ENCODE results near the gene PIK3CD. TPM values are rescaled to one million over a fixed set of nuclear protein-coding genes. Genes with fewer than 3 reads are reported as not detected.
A peak's percentile ranks its signal among the peaks of the same experiment; 100 is the strongest.

PIK3CD gene
- total RNA-seq, 1 experiment from 2014 or later: 9.0 TPM

GRCh38 chr1:9716404-9717192 is 65.1 kb downstream of the PIK3CD start:
- Histone ChIP-seq H3K4me3 (no peak overlapping the region), H3K4me1 (replicated peaks) (peaks cover 16% of the 10 kb centered on the region), H3K36me3 (peaks cover 28% of the 10 kb centered on the region), H3K27ac (no peak overlapping the region), H3K27me3 (replicated peaks) (no peaks in the 10 kb centered on the region), H3K9me3 (replicated peaks) (no peaks in the 10 kb centered on the region)
- no peak for DNase-seq (ENCODE audit: low read depth in 1 of 2, low spot score in 2 of 2)

- no peaks in the 10 kb centered on the region for H3K27me3 ChIP-seq (replicated peaks)
- DNase-seq (ENCODE audit: low read depth in 1 of 2, low spot score in 2 of 2): no peak
- no peak overlapping the region for H3K27ac ChIP-seq
- peaks cover 16% of the 10 kb centered on the region for H3K4me1 ChIP-seq (replicated peaks)
- no peak overlapping the region for H3K4me3 ChIP-seq
- peaks cover 36% of the 10 kb centered on the region for H3K36me3 ChIP-seq
- H3K9me3 ChIP-seq (replicated peaks): no peaks in the 10 kb centered on the region
Measured at GRCh38 chr1:9717193-9718005, 65.9 kb downstream of the PIK3CD start.

GRCh38 chr1:9718006-9718680 is 66.6 kb downstream of the PIK3CD start:
- no peaks in the 10 kb centered on the region; the same call in 1 of the 2 replicates for H3K9me3 ChIP-seq (replicated peaks)
- no peak overlapping the region for H3K4me3 ChIP-seq
- peak overlapping the region; percentile 16; the same call in 1 of the 2 replicates for H3K27ac ChIP-seq
- DNase-seq (ENCODE audit: low read depth in 1 of 2, low spot score in 2 of 2): no peak
- peaks cover 43% of the 10 kb centered on the region for H3K36me3 ChIP-seq
- peaks cover 16% of the 10 kb centered on the region for H3K4me1 ChIP-seq (replicated peaks)
- no peaks in the 10 kb centered on the region for H3K27me3 ChIP-seq (replicated peaks)

GRCh38 chr1:9719978-9720722 is 68.6 kb downstream of the PIK3CD start:
- Histone ChIP-seq H3K4me1 (replicated peaks) (peaks cover 16% of the 10 kb centered on the region), H3K9me3 (replicated peaks) (peaks cover 4% of the 10 kb centered on the region; the same call in 1 of the 2 replicates), H3K27ac (no peak overlapping the region), H3K27me3 (replicated peaks) (no peaks in the 10 kb centered on the region), H3K36me3 (peaks cover 55% of the 10 kb centered on the region), H3K4me3 (no peak overlapping the region)
- no peak for DNase-seq (ENCODE audit: low read depth in 1 of 2, low spot score in 2 of 2)

GRCh38 chr1:9720785-9721605 is 69.5 kb downstream of the PIK3CD start:
- Histone ChIP-seq H3K36me3 (peaks cover 51% of the 10 kb centered on the region), H3K27ac (no peak overlapping the region), H3K4me3 (no peak overlapping the region), H3K4me1 (replicated peaks) (peaks cover 16% of the 10 kb centered on the region), H3K9me3 (replicated peaks) (peaks cover 4% of the 10 kb centered on the region; the same call in 1 of the 2 replicates), H3K27me3 (replicated peaks) (no peaks in the 10 kb centered on the region)
- no peak for DNase-seq (ENCODE audit: low read depth in 1 of 2, low spot score in 2 of 2)

- DNase-seq (ENCODE audit: low read depth in 1 of 2, low spot score in 2 of 2): no peak
- Histone ChIP-seq H3K4me3 (no peak overlapping the region), H3K4me1 (replicated peaks) (peaks cover 16% of the 10 kb centered on the region)
Measured at GRCh38 chr1:9721606-9722377, 70.3 kb downstream of the PIK3CD start.

GRCh38 chr1:9722378-9722749 is 70.8 kb downstream of the PIK3CD start:
- peaks cover 16% of the 10 kb centered on the region for H3K4me1 ChIP-seq (replicated peaks)
- H3K4me3 ChIP-seq: no peak overlapping the region
- peaks cover 4% of the 10 kb centered on the region; the same call in 1 of the 2 replicates for H3K9me3 ChIP-seq (replicated peaks)
- no peak overlapping the region for H3K27ac ChIP-seq
- H3K27me3 ChIP-seq (replicated peaks): no peaks in the 10 kb centered on the region
- DNase-seq (ENCODE audit: low read depth in 1 of 2, low spot score in 2 of 2): no peak
- H3K36me3 ChIP-seq: peaks cover 57% of the 10 kb centered on the region

More at GRCh38 chr1:9721606-9722377, 70.3 kb downstream of the PIK3CD start:
- H3K27ac ChIP-seq: no peak overlapping the region
- H3K27me3 ChIP-seq (replicated peaks): no peaks in the 10 kb centered on the region
- peaks cover 56% of the 10 kb centered on the region for H3K36me3 ChIP-seq
- H3K9me3 ChIP-seq (replicated peaks): peaks cover 4% of the 10 kb centered on the region; the same call in 1 of the 2 replicates

- Histone ChIP-seq H3K36me3 (peaks cover 63% of the 10 kb centered on the region), H3K27me3 (replicated peaks) (no peaks in the 10 kb centered on the region), H3K27ac (no peak overlapping the region), H3K9me3 (replicated peaks) (peaks cover 4% of the 10 kb centered on the region; the same call in 1 of the 2 replicates), H3K4me1 (replicated peaks) (peaks cover 16% of the 10 kb centered on the region), H3K4me3 (no peak overlapping the region)
- no peak for DNase-seq (ENCODE audit: low read depth in 1 of 2, low spot score in 2 of 2)
Measured at GRCh38 chr1:9723068-9723805, 71.7 kb downstream of the PIK3CD start.

GRCh38 chr1:9723926-9724325 is 72.4 kb downstream of the PIK3CD start:
- peaks cover 64% of the 10 kb centered on the region for H3K36me3 ChIP-seq
- no peak for DNase-seq (ENCODE audit: low read depth in 1 of 2, low spot score in 2 of 2)
- H3K9me3 ChIP-seq (replicated peaks): peaks cover 4% of the 10 kb centered on the region; the same call in 1 of the 2 replicates
- no peak overlapping the region for H3K27ac ChIP-seq
- no peaks in the 10 kb centered on the region for H3K27me3 ChIP-seq (replicated peaks)
- H3K4me1 ChIP-seq (replicated peaks): peaks cover 11% of the 10 kb centered on the region
- no peak overlapping the region for H3K4me3 ChIP-seq

GRCh38 chr1:9724706-9725476 is 73.4 kb downstream of the PIK3CD start:
- Histone ChIP-seq H3K27me3 (replicated peaks) (no peaks in the 10 kb centered on the region), H3K4me3 (no peak overlapping the region), H3K27ac (no peak overlapping the region), H3K4me1 (replicated peaks) (peaks cover 1% of the 10 kb centered on the region; the same call in 1 of the 2 replicates), H3K9me3 (replicated peaks) (peaks cover 4% of the 10 kb centered on the region; the same call in 1 of the 2 replicates), H3K36me3 (peaks cover 72% of the 10 kb centered on the region)
- peak; percentile 47 to 70 for DNase-seq (ENCODE audit: low read depth in 1 of 2, low spot score in 2 of 2)

- peaks cover 81% of the 10 kb centered on the region for H3K36me3 ChIP-seq
- H3K4me1 ChIP-seq (replicated peaks): no peaks in the 10 kb centered on the region
- no peak overlapping the region for H3K27ac ChIP-seq
- peaks cover 4% of the 10 kb centered on the region; the same call in 1 of the 2 replicates for H3K9me3 ChIP-seq (replicated peaks)
- no peak for DNase-seq (ENCODE audit: low read depth in 1 of 2, low spot score in 2 of 2)
- no peak overlapping the region for H3K4me3 ChIP-seq
- H3K27me3 ChIP-seq (replicated peaks): no peaks in the 10 kb centered on the region
Measured at GRCh38 chr1:9726406-9726805, 74.9 kb downstream of the PIK3CD start.
